CD4-positive, alpha-beta T cell treated with Interleukin-1 beta for 1 hour (primary cell): Measurements from ENCODE around the gene HOXA1.

Experiments used
- DNase-seq, 2 donors: peaks; one replicate each; pipeline ENCODE4 v3.0.0-alpha.2; 2020 to 2022

Gene HOXA1

GRCh38 chr7:27095897-27096767 lies at the start of gene HOXA1:
Gene HOXA1 (minus strand): TSS chr7:27096000. CDS start chr7:27095912, 88 bp downstream.
- peak; percentile 83 to 87 for DNase-seq

GRCh38 chr7:27145165-27145913 lies 49.5 kb upstream of the HOXA1 start:
- no peak for DNase-seq

GRCh38 chr7:27144781-27145164 lies 49.0 kb upstream of the HOXA1 start:
- no peak for DNase-seq

- DNase-seq, result no peak
Observed at GRCh38 chr7:27143950-27144780, 48.4 kb upstream of the HOXA1 start.

GRCh38 chr7:27143023-27143949 lies 47.5 kb upstream of the HOXA1 start, which contains the start of gene HOXA5:
Gene HOXA5 (minus strand): TSS chr7:27143681. CDS start chr7:27143607, 74 bp downstream.
- peak in 1 of 2 donors; percentile 61 for DNase-seq

- DNase-seq, result no peak
Observed at GRCh38 chr7:27142580-27143022, 46.8 kb upstream of the HOXA1 start.

- DNase-seq, result no peak
Observed at GRCh38 chr7:27141923-27142579, 46.3 kb upstream of the HOXA1 start.

GRCh38 chr7:27141137-27141922 lies 45.5 kb upstream of the HOXA1 start:
- DNase-seq, result no peak

GRCh38 chr7:27140126-27140857 lies 44.5 kb upstream of the HOXA1 start:
- DNase-seq, result no peak

- no peak for DNase-seq
Observed at GRCh38 chr7:27139334-27140125, 43.7 kb upstream of the HOXA1 start.

GRCh38 chr7:27138985-27139333 lies 43.2 kb upstream of the HOXA1 start:
- no peak for DNase-seq

GRCh38 chr7:27138472-27138871 lies 42.7 kb upstream of the HOXA1 start:
- no peak for DNase-seq

GRCh38 chr7:27137640-27138315 lies 42.0 kb upstream of the HOXA1 start:
- no peak for DNase-seq

GRCh38 chr7:27134392-27134791 lies 38.6 kb upstream of the HOXA1 start:
- no peak for DNase-seq

- no peak for DNase-seq
Observed at GRCh38 chr7:27133409-27134231, 37.8 kb upstream of the HOXA1 start.

- no peak for DNase-seq
Observed at GRCh38 chr7:27132978-27133377, 37.2 kb upstream of the HOXA1 start.

- DNase-seq, result no peak
Observed at GRCh38 chr7:27132214-27132613, 36.4 kb upstream of the HOXA1 start.
